ENCODE measurements around the gene FTCD. TPM values are rescaled to one million over a fixed set of nuclear protein-coding genes. Genes with fewer than 3 reads are reported as not detected.

Gene FTCD
- total and polyA plus RNA-seq, 9 of the 15 experiments (the other 6 are each of a cell fraction or from before 2014, with no cell fraction given), result 0.11 to 1.6 (median 0.67) TPM; not detected in 5

DNA sequence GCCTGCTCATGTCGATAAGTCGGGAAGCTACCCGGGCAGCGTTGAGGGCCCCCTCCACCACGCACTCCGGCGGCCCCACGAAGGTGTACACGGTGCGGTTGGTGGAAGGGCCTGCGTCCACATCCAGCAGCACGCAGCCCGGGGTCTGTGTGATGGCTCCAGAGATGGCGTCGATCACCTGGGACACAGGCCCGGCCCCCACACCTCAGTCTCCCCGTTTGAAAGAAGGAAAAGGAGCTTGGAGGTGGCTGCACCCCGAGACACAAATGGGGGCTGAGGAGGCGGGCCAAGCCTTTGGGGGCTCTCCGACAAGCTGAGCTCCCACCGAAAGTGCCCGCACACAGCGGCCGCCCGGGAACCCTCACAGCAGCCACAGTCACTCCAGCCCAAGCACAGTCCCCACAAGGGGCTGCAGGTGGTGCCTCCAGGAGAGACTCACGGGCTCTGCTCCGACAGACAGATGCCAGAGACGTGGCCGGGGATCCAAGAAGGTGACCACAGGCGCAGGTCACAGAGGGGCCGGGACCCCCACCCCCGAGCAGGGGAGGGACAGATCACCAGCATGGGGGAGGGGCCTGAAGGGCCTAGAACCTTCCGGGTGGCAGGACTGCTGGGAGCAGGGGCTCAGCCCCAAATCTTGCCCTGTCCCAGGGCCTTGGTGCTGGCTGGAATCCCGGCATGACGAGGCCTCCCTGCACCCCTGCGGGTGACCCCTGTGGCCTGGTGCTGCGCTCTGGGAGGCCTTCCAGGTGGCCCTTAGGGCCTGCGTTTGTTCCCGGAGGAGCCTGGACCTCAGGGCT is 1.0 kb downstream of the FTCD start:
- intact Hi-C loops (cut with micrococcal nuclease) (loop anchor here (5.0 kb wide), 1 partner anchor 73 kb away; the partner anchor contains the start of gene LSS), in situ Hi-C loops (cut with MboI) (no loop called here)
- no peaks in the 10 kb centered on the region for H4K20me1 ChIP-seq (replicated peaks; ENCODE audit: control insufficient read depth, insufficient read depth, low read length)
- no peak for FAIRE-seq
- no TSS peak for BruUV-seq (replicated peaks)
- H3K9me1 ChIP-seq (ENCODE audit: control insufficient read depth, insufficient read depth, low read length), result no peaks in the 10 kb centered on the region
- no peaks in the 10 kb centered on the region for H3K27me3 ChIP-seq (ENCODE audit: control insufficient read depth in 2 of 2, insufficient read depth in 2 of 2, low read length in 2 of 2)
- ChIA-PET POLR2A (interaction anchor here (2.1 kb wide), 1 partner anchor 11 kb away, joined by 16 read pairs; no protein-coding TSS in a partner anchor), CTCF (ENCODE audit: low intra/inter-chr PET ratio) (no interaction called here)
- H3K9ac ChIP-seq (ENCODE audit: insufficient read depth in 1 of 2, low read depth in 2 of 2, low read length in 2 of 2), result peak overlapping the region; percentile 68 to 87; a peak in 3 of 4 replicates
- WGBS (ENCODE audit: insufficient coverage, low coverage, missing lambda C conversion rate), result 89% methylated on average over 34 of the region's 39 CpGs
- no peak for DNase-seq (ENCODE audit: extremely low read depth in 1 of 4, low spot score in 3 of 4)
- H3K27ac ChIP-seq (ENCODE audit: extremely low read depth, low read depth, low read length), result peak overlapping the region; percentile 74
- H2AFZ ChIP-seq (ENCODE audit: low read depth, low read length), result no peak overlapping the region
- H3K9me3 ChIP-seq (replicated peaks; ENCODE audit: control insufficient read depth, insufficient read depth, low read depth, low read length), result no peaks in the 10 kb centered on the region
- peak; percentile 1; the same call in 1 of the 3 replicates for ATAC-seq
- TF ChIP-seq HMGN3 (IDR thresholded peaks at IDR 0.05; ENCODE audit: borderline replicate concordance, extremely low read depth, insufficient read length, low read depth, low read length), result peak; percentile 4
- peak; percentile 9 for TF ChIP-seq POLR2G (IDR thresholded peaks at IDR 0.05; ENCODE audit: low read depth, low read length)
- TF ChIP-seq LCOR (CRISPR knock-in tag; IDR thresholded peaks at IDR 0.05), result 0 out of 2 replicates have a peak, but pooled peaks have one; percentile 14
- TF ChIP-seq ZNF3 (CRISPR knock-in tag; IDR thresholded peaks at IDR 0.05), result no peak
- no peak for TF ChIP-seq KLF16 (IDR thresholded peaks at IDR 0.05)
- no peak for TF ChIP-seq ZNF354B (CRISPR knock-in tag; IDR thresholded peaks at IDR 0.05)
- TF ChIP-seq ZNF124 (CRISPR knock-in tag; IDR thresholded peaks at IDR 0.05), result 0 out of 2 replicates have a peak, but pooled peaks have one; percentile 13
- TF ChIP-seq, protein P1, sequence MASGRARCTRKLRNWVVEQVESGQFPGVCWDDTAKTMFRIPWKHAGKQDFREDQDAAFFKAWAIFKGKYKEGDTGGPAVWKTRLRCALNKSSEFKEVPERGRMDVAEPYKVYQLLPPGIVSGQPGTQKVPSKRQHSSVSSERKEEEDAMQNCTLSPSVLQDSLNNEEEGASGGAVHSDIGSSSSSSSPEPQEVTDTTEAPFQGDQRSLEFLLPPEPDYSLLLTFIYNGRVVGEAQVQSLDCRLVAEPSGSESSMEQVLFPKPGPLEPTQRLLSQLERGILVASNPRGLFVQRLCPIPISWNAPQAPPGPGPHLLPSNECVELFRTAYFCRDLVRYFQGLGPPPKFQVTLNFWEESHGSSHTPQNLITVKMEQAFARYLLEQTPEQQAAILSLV (tag; IDR thresholded peaks at IDR 0.05), result no peak
- peak; percentile 10 for TF ChIP-seq FIP1L1 (IDR thresholded peaks at IDR 0.05; ENCODE audit: low read depth, low read length, poor library complexity, severe bottlenecking)
- no peak for TF ChIP-seq SRF (CRISPR knock-in tag; IDR thresholded peaks at IDR 0.05)
- peak; percentile 74 for TF ChIP-seq ZBTB7A (IDR thresholded peaks at IDR 0.05; ENCODE audit: borderline replicate concordance, control insufficient read depth, low read depth, low read length)
- peak; percentile 16 for TF ChIP-seq TBP (optimal IDR thresholded peaks at IDR 0.05; ENCODE audit: low read depth, low read length)
- no peak for TF ChIP-seq JUN (IDR thresholded peaks at IDR 0.05; ENCODE audit: borderline replicate concordance, low read depth, low read length)
- no peak for TF ChIP-seq JUN (CRISPR knock-in tag; IDR thresholded peaks at IDR 0.05; ENCODE audit: borderline replicate concordance)
- peak; percentile 49 for TF ChIP-seq RBM22 (IDR thresholded peaks at IDR 0.05; ENCODE audit: low read depth, low read length, poor library complexity, severe bottlenecking)
- no peak overlapping the region for H3K4me2 ChIP-seq (ENCODE audit: insufficient read depth, low read length)
- peaks cover 15 to 77% of the 10 kb centered on the region in 2 experiments for H3K4me1 ChIP-seq (replicated peaks in 1 of 2; ENCODE audit: control insufficient read depth in 2 of 2, insufficient read depth in 2 of 2, low read length in 2 of 2)
- no peak overlapping the region for H3K4me3 ChIP-seq
- H3K36me3 ChIP-seq (ENCODE audit: control insufficient read depth, insufficient read depth, low read length), result peaks cover 23% of the 10 kb centered on the region; the same call in 2 of the 3 replicates
- no peaks in the 10 kb centered on the region; the same call in 2 of the 3 replicates for H3K79me2 ChIP-seq (ENCODE audit: control insufficient read depth, insufficient read depth, low read length)
